ENCODE data around the gene KCTD17. TPM values are rescaled to one million over a fixed set of nuclear protein-coding genes. Genes with fewer than 3 reads are reported as not detected.

The KCTD17 gene
- total RNA-seq, 1 experiment from 2014 or later: 39.1 TPM

DNA sequence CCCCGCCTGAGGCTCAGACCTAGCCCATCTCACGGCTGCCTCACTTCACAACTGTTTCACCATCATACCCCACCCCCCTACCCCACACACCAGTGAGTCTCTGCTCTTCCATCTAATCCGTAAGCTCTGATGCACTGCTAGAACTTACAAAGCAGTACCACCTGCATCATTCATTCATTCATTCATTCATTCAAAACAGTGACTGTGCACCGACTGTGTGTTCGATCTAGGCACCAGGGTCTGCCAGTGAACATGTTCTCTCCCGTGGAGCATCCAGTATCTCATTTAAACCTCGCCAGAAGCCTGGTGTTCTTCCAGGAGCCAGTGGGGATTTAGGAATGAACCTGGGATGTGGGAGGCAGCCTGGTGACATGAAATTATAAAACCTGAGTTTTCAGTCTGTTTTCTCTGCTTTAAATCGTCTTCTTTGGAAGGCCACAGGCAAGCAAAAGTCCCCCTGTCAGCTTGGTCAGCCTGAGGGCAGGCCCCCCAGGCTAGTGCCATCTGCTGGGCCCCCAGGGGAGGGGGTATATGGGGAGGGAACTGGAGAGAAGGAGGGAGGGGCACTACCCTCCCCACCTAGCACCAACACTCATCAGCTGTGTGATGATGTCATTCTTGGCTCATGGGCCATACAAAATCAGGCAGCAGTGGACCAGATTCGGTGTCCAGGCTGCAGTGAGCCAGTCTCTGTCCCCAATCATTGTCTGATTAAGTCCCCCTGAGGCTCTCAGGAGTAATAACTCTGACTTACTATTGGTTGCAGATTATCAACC is 39.6 kb downstream of the KCTD17 start:
- CTCF ChIA-PET: interaction anchor here (0.6 kb wide), 1 partner anchor 73 kb away, joined by 4 read pairs; no protein-coding TSS in a partner anchor

DNA sequence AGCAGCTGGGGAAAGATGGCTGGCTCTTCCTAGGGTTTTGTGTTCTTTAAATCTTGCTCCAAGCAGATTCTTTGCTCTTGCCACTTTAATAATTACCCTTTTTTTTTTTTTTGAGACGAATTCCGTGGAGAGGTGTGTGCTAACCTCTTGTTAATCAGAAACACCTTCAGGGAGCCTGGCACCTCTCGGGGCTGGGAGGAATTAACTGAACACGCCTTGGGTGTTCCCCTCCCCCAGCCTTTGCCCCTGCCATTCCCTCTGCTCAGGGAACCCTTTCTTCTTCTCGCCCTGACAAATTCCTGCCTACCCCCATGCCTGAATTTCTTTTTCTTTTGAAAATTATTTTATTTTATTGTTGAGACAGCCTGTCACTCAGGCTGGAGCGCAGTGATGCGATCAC is 40.5 kb downstream of the KCTD17 start:
- ChIA-PET CTCF (no interaction called here), POLR2A (ENCODE audit: low non-redundant PET) (no interaction called here)
- no TSS peak for BruUV-seq (replicated peaks)

More for the DNA sequence above, 39.6 kb downstream of the KCTD17 start:
- TF ChIP-seq CTCF (conservative IDR thresholded peaks at IDR 0.05; ENCODE audit: low read depth, low read length) (no peak), EZH2 (IDR thresholded peaks at IDR 0.05; ENCODE audit: borderline replicate concordance, low read depth, low read length, poor library complexity, severe bottlenecking) (no peak)
- Histone ChIP-seq H3K4me1 (ENCODE audit: insufficient read depth, low read length, poor library complexity, severe bottlenecking) (no peaks in the 10 kb centered on the region), H3K4me3 (ENCODE audit: low read depth, low read length, poor library complexity, severe bottlenecking) (no peak overlapping the region), H3K9me3 (ENCODE audit: low read depth, low read length, poor library complexity, severe bottlenecking) (no peaks in the 10 kb centered on the region), H3K36me3 (ENCODE audit: insufficient read depth, low read length, poor library complexity, severe bottlenecking) (no peaks in the 10 kb centered on the region), H3K27me3 (replicated peaks; ENCODE audit: insufficient read depth, low read depth, low read length, poor library complexity) (peaks cover 9% of the 10 kb centered on the region), H3K27ac (ENCODE audit: low read depth, low read length, poor library complexity, severe bottlenecking) (no peak overlapping the region)
- POLR2A ChIA-PET (ENCODE audit: low non-redundant PET): no interaction called here
- DNase-seq (ENCODE audit: low spot score): no peak
- intact Hi-C loops (cut with micrococcal nuclease; ENCODE audit: unreplicated experiment): no loop called here
- no TSS peak for BruUV-seq (replicated peaks)

GRCh38 chr22:37092997-37093396 is 41.5 kb downstream of the KCTD17 start:
- Histone ChIP-seq H3K4me3 (ENCODE audit: low read depth, low read length, poor library complexity, severe bottlenecking) (no peak overlapping the region), H3K27me3 (replicated peaks; ENCODE audit: insufficient read depth, low read depth, low read length, poor library complexity) (peaks cover 22% of the 10 kb centered on the region), H3K36me3 (ENCODE audit: insufficient read depth, low read length, poor library complexity, severe bottlenecking) (no peaks in the 10 kb centered on the region), H3K9me3 (ENCODE audit: low read depth, low read length, poor library complexity, severe bottlenecking) (no peaks in the 10 kb centered on the region), H3K27ac (ENCODE audit: low read depth, low read length, poor library complexity, severe bottlenecking) (no peak overlapping the region), H3K4me1 (ENCODE audit: insufficient read depth, low read length, poor library complexity, severe bottlenecking) (no peaks in the 10 kb centered on the region)
- no TSS peak for BruUV-seq (replicated peaks)
- DNase-seq (ENCODE audit: low spot score): no peak
- intact Hi-C loops (cut with micrococcal nuclease; ENCODE audit: unreplicated experiment): no loop called here
- TF ChIP-seq EZH2 (IDR thresholded peaks at IDR 0.05; ENCODE audit: borderline replicate concordance, low read depth, low read length, poor library complexity, severe bottlenecking) (no peak), CTCF (conservative IDR thresholded peaks at IDR 0.05; ENCODE audit: low read depth, low read length) (no peak)
- POLR2A ChIA-PET (ENCODE audit: low non-redundant PET): no interaction called here
- CTCF ChIA-PET: no interaction called here

More for the DNA sequence above, 40.5 kb downstream of the KCTD17 start:
- DNase-seq (ENCODE audit: low spot score): no peak
- Histone ChIP-seq H3K27ac (ENCODE audit: low read depth, low read length, poor library complexity, severe bottlenecking) (no peak overlapping the region), H3K4me1 (ENCODE audit: insufficient read depth, low read length, poor library complexity, severe bottlenecking) (no peaks in the 10 kb centered on the region), H3K9me3 (ENCODE audit: low read depth, low read length, poor library complexity, severe bottlenecking) (no peaks in the 10 kb centered on the region), H3K4me3 (ENCODE audit: low read depth, low read length, poor library complexity, severe bottlenecking) (no peak overlapping the region), H3K27me3 (replicated peaks; ENCODE audit: insufficient read depth, low read depth, low read length, poor library complexity) (peaks cover 17% of the 10 kb centered on the region), H3K36me3 (ENCODE audit: insufficient read depth, low read length, poor library complexity, severe bottlenecking) (no peaks in the 10 kb centered on the region)
- TF ChIP-seq EZH2 (IDR thresholded peaks at IDR 0.05; ENCODE audit: borderline replicate concordance, low read depth, low read length, poor library complexity, severe bottlenecking): no peak
- no peak for TF ChIP-seq CTCF (conservative IDR thresholded peaks at IDR 0.05; ENCODE audit: low read depth, low read length)
- intact Hi-C loops (cut with micrococcal nuclease; ENCODE audit: unreplicated experiment): no loop called here

Measured in A673 (cell line).